ENCODE results near the gene SNAI3. TPM values are rescaled to one million over a fixed set of nuclear protein-coding genes. Genes with fewer than 3 reads are reported as not detected.

Gene SNAI3
- total and polyA plus RNA-seq, 2 experiments from 2014 or later = 10.3 to 19.4 TPM

- no peaks in the 10 kb centered on the region for H3F3A ChIP-seq (replicated peaks; ENCODE audit: low read depth)
- no peaks in the 10 kb centered on the region for H4K20me1 ChIP-seq (replicated peaks; ENCODE audit: insufficient read depth)
- Mint-ChIP-seq H3K27me3 (ENCODE audit: insufficient read depth, low read depth, poor library complexity) (peaks cover 12% of the 10 kb centered on the region), H3K9me3 (no peaks in the 10 kb centered on the region), H3K4me3 (no peak overlapping the region), H3K27ac (no peak overlapping the region), H3K4me1 (no peaks in the 10 kb centered on the region), H3K36me3 (ENCODE audit: low read depth) (peaks cover 9% of the 10 kb centered on the region; the same call in 1 of the 3 replicates)
- H3K4me3 ChIP-seq = no peak overlapping the region
- no peak overlapping the region for H3K27ac ChIP-seq (ENCODE audit: low read depth)
- TF ChIP-seq ZNF331 (CRISPR knock-in tag; IDR thresholded peaks at IDR 0.05; ENCODE audit: low read depth) = no peak
- no peak for TF ChIP-seq EZH2phosphoT487 (IDR thresholded peaks at IDR 0.05; ENCODE audit: unreplicated experiment)
- TF ChIP-seq EZH2 (IDR thresholded peaks at IDR 0.05; ENCODE audit: low read depth, unreplicated experiment) = no peak
- no peak for TF ChIP-seq STAT1 (IDR thresholded peaks at IDR 0.05; ENCODE audit: unreplicated experiment)
- TF ChIP-seq JUNB (IDR thresholded peaks at IDR 0.05; ENCODE audit: unreplicated experiment) = no peak
- TF ChIP-seq NANOG (IDR thresholded peaks at IDR 0.05; ENCODE audit: borderline replicate concordance) = no peak
- TF ChIP-seq ETS1 (IDR thresholded peaks at IDR 0.05) = no peak
- no peak for TF ChIP-seq CREB1 (CRISPR knock-in tag; IDR thresholded peaks at IDR 0.05; ENCODE audit: low read depth)
- TF ChIP-seq, protein P1, sequence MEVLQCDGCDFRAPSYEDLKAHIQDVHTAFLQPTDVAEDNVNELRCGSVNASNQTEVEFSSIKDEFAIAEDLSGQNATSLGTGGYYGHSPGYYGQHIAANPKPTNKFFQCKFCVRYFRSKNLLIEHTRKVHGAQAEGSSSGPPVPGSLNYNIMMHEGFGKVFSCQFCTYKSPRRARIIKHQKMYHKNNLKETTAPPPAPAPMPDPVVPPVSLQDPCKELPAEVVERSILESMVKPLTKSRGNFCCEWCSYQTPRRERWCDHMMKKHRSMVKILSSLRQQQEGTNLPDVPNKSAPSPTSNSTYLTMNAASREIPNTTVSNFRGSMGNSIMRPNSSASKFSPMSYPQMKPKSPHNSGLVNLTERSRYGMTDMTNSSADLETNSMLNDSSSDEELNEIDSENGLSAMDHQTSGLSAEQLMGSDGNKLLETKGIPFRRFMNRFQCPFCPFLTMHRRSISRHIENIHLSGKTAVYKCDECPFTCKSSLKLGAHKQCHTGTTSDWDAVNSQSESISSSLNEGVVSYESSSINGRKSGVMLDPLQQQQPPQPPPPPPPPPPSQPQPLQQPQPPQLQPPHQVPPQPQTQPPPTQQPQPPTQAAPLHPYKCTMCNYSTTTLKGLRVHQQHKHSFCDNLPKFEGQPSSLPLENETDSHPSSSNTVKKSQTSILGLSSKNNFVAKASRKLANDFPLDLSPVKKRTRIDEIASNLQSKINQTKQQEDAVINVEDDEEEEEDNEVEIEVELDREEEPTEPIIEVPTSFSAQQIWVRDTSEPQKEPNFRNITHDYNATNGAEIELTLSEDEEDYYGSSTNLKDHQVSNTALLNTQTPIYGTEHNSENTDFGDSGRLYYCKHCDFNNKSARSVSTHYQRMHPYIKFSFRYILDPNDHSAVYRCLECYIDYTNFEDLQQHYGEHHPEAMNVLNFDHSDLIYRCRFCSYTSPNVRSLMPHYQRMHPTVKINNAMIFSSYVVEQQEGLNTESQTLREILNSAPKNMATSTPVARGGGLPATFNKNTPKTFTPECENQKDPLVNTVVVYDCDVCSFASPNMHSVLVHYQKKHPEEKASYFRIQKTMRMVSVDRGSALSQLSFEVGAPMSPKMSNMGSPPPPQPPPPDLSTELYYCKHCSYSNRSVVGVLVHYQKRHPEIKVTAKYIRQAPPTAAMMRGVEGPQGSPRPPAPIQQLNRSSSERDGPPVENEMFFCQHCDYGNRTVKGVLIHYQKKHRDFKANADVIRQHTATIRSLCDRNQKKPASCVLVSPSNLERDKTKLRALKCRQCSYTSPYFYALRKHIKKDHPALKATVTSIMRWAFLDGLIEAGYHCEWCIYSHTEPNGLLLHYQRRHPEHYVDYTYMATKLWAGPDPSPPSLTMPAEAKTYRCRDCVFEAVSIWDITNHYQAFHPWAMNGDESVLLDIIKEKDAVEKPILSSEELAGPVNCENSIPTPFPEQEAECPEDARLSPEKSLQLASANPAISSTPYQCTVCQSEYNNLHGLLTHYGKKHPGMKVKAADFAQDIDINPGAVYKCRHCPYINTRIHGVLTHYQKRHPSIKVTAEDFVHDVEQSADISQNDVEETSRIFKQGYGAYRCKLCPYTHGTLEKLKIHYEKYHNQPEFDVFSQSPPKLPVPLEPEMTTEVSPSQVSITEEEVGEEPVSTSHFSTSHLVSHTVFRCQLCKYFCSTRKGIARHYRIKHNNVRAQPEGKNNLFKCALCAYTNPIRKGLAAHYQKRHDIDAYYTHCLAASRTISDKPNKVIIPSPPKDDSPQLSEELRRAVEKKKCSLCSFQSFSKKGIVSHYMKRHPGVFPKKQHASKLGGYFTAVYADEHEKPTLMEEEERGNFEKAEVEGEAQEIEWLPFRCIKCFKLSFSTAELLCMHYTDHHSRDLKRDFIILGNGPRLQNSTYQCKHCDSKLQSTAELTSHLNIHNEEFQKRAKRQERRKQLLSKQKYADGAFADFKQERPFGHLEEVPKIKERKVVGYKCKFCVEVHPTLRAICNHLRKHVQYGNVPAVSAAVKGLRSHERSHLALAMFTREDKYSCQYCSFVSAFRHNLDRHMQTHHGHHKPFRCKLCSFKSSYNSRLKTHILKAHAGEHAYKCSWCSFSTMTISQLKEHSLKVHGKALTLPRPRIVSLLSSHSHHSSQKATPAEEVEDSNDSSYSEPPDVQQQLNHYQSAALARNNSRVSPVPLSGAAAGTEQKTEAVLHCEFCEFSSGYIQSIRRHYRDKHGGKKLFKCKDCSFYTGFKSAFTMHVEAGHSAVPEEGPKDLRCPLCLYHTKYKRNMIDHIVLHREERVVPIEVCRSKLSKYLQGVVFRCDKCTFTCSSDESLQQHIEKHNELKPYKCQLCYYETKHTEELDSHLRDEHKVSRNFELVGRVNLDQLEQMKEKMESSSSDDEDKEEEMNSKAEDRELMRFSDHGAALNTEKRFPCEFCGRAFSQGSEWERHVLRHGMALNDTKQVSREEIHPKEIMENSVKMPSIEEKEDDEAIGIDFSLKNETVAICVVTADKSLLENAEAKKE (CRISPR knock-in tag; IDR thresholded peaks at IDR 0.05) = no peak
- TF ChIP-seq ZNF114 (CRISPR knock-in tag; IDR thresholded peaks at IDR 0.05) = no peak
- no peak for ATAC-seq
- no peaks in the 10 kb centered on the region for H3K4me1 ChIP-seq (ENCODE audit: insufficient read depth)
- no peak for DNase-seq (ENCODE audit: low spot score)
- H3K79me2 ChIP-seq (replicated peaks; ENCODE audit: insufficient read depth) = no peaks in the 10 kb centered on the region
- H3K4me2 ChIP-seq = no peak overlapping the region
- H3K9me2 ChIP-seq (ENCODE audit: insufficient read depth) = no peaks in the 10 kb centered on the region
- no peaks in the 10 kb centered on the region for H3K27me3 ChIP-seq (ENCODE audit: insufficient read depth)
- H3K36me3 ChIP-seq (ENCODE audit: insufficient read depth) = no peaks in the 10 kb centered on the region
- no peak overlapping the region for H2AFZ ChIP-seq
Measured at GRCh38 chr16:88734361-88734728, 48.0 kb upstream of the SNAI3 start.

Data from GM23338 (cell line).